ENCODE measurements around the gene STAM. TPM values are rescaled to one million over a fixed set of nuclear protein-coding genes. Genes with fewer than 3 reads are reported as not detected.
"Not testable (repeated sequence)": the region's sequence is repeated elsewhere in the genome, so short reads cannot be mapped to it uniquely, and the experiment has no call there.

Gene STAM
- total RNA-seq, 1 experiment from 2014 or later, result 17.0 TPM

DNA sequence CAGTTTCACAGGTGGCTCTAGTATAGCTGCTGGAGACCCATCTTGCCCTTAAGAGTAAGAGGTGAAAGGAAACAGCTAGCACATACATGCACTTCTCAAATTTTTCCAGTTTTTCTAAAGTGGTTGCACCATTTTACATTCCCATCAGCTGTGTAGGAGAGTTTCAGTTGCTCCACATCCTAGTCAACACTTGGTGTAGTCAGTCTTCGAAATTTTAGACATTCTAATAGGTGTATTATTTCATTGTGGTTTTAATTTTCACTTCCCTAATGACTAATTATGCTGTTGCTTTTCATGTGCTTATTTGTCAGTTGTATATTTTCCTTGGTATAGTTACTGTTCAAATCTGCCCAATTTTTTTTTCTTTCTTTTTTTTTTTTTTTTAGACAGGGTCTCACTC is 17.3 kb upstream of the STAM start:
- TF ChIP-seq, protein P1, sequence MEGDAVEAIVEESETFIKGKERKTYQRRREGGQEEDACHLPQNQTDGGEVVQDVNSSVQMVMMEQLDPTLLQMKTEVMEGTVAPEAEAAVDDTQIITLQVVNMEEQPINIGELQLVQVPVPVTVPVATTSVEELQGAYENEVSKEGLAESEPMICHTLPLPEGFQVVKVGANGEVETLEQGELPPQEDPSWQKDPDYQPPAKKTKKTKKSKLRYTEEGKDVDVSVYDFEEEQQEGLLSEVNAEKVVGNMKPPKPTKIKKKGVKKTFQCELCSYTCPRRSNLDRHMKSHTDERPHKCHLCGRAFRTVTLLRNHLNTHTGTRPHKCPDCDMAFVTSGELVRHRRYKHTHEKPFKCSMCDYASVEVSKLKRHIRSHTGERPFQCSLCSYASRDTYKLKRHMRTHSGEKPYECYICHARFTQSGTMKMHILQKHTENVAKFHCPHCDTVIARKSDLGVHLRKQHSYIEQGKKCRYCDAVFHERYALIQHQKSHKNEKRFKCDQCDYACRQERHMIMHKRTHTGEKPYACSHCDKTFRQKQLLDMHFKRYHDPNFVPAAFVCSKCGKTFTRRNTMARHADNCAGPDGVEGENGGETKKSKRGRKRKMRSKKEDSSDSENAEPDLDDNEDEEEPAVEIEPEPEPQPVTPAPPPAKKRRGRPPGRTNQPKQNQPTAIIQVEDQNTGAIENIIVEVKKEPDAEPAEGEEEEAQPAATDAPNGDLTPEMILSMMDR (IDR thresholded peaks at IDR 0.05; ENCODE audit: unreplicated experiment), result no peak
- Mint-ChIP-seq H3K27ac (ENCODE audit: unreplicated experiment) (no peak overlapping the region), H3K4me1 (ENCODE audit: low read depth, unreplicated experiment) (no peaks in the 10 kb centered on the region), H3K9me3 (ENCODE audit: low read depth, unreplicated experiment) (no peaks in the 10 kb centered on the region), H3K36me3 (ENCODE audit: insufficient read depth, unreplicated experiment) (no peaks in the 10 kb centered on the region), H3K4me3 (ENCODE audit: low read depth, unreplicated experiment) (no peak overlapping the region), H3K27me3 (ENCODE audit: unreplicated experiment) (no peaks in the 10 kb centered on the region)
- DNase-seq, result no peak
- no TSS peak for BruUV-seq (replicated peaks)
- intact Hi-C loops (cut with micrococcal nuclease; ENCODE audit: unreplicated experiment), result no loop called here
- CTCF ChIA-PET, result interaction anchor here (0.6 kb wide), 1 partner anchor 10 kb away, joined by 4 read pairs; no protein-coding TSS in a partner anchor

DNA sequence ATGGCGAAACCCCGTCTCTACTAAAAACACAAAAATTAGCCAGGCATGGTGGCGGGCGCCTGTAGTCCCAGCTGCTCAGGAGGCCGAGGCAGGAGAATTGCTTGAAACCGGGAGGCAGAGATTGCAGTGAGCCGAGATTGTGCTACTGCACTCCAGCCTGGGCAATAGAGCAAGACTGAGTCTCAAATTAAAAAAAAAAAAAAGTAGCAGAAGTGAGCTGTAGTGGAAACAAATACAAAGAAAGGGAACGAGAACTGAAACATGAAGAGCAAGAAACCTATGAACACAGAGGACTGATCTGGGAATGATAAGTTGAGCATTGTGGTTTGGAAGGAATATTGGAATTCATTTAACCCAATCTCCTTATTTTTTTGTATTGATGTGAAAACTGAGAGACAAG is 11.4 kb upstream of the STAM start:
- H3K36me3 Mint-ChIP-seq (ENCODE audit: insufficient read depth, unreplicated experiment); BruUV-seq (replicated peaks); intact Hi-C loops (cut with micrococcal nuclease; ENCODE audit: unreplicated experiment); H3K27ac Mint-ChIP-seq (ENCODE audit: unreplicated experiment); DNase-seq; H3K9me3 Mint-ChIP-seq (ENCODE audit: low read depth, unreplicated experiment); H3K4me1 Mint-ChIP-seq (ENCODE audit: low read depth, unreplicated experiment); H3K27me3 Mint-ChIP-seq (ENCODE audit: unreplicated experiment); H3K4me3 Mint-ChIP-seq (ENCODE audit: low read depth, unreplicated experiment): not testable (repeated sequence)
- CTCF ChIA-PET, result interaction anchor here (0.7 kb wide), 1 partner anchor 10 kb away, joined by 4 read pairs; no protein-coding TSS in a partner anchor

DNA sequence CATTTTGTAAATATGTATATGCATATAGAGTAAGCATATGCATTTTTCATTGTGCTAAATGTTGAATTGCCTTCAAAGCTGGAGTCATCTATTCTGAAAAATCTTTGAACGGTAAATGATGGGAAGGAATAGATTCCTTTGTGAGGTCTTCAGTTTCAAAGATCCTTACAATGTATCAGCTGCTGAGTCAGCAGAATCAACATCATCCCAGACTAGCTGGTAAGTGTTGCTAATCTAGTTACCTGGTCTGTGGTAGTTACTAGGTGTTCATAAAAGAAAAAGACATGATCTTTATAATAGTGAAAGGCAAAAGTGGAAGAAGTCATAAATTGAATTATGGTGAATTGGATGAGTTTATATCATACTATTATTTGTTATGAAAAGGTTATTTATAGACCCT is 10.6 kb upstream of the STAM start:
- no peaks in the 10 kb centered on the region for H3K36me3 Mint-ChIP-seq (ENCODE audit: insufficient read depth, unreplicated experiment)
- no peaks in the 10 kb centered on the region for H3K9me3 Mint-ChIP-seq (ENCODE audit: low read depth, unreplicated experiment)
- intact Hi-C loops (cut with micrococcal nuclease; ENCODE audit: unreplicated experiment), result no loop called here
- TF ChIP-seq, protein P1 (IDR thresholded peaks at IDR 0.05; ENCODE audit: unreplicated experiment), result no peak
- H3K27ac Mint-ChIP-seq (ENCODE audit: unreplicated experiment), result no peak overlapping the region
- no peaks in the 10 kb centered on the region for H3K27me3 Mint-ChIP-seq (ENCODE audit: unreplicated experiment)
- DNase-seq, result no peak
- no TSS peak for BruUV-seq (replicated peaks)
- no peaks in the 10 kb centered on the region for H3K4me1 Mint-ChIP-seq (ENCODE audit: low read depth, unreplicated experiment)
- CTCF ChIA-PET, result no interaction called here
- no peak overlapping the region for H3K4me3 Mint-ChIP-seq (ENCODE audit: low read depth, unreplicated experiment)

DNA sequence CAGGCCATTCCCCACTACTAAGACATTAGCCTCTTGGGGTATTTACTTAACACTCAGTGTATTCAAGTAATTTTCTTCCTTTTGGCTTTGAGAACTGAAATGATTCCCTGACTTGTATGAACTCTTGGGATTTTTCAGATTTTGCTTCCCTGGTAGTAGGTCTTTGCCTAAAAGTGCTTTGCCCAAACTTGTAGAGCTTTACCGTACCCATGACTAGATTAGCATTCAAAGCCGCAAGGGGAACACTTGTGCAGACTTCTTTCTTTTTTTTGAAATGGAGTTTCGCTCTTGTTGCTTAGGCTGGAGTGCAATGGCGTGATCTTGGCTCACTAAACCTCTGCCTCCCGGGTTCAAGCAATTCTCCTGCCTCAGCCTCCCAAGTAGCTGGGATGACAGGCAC is 6.1 kb upstream of the STAM start:
- H3K36me3 Mint-ChIP-seq (ENCODE audit: insufficient read depth, unreplicated experiment), result no peaks in the 10 kb centered on the region
- DNase-seq, result no peak

DNA sequence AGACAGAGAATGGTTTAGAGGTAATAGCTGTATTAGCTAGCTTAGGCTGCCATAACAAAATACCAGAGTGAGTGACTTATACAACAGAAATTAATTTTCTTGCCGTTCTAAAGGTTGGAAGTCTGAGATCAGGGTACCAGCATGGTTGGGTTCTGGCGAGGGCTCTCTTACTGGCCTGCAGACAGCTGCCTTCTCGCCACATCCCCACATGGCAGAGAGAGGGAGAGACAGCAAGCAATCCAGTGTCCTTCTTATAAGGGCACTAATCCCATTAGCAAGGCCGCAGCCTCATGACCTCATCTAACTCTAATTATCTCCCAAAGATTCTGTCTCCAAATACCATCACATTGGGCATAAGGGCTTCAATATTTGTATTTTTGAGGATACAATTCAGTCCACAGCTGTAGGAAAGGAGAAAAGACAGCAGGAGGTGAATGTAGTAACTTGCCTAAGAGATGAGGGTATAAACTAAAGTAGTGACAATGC is 3.6 kb upstream of the STAM start:
- Mint-ChIP-seq H3K27me3 (ENCODE audit: unreplicated experiment) (no peaks in the 10 kb centered on the region), H3K36me3 (ENCODE audit: insufficient read depth, unreplicated experiment) (peaks cover 20% of the 10 kb centered on the region), H3K4me3 (ENCODE audit: low read depth, unreplicated experiment) (no peak overlapping the region), H3K4me1 (ENCODE audit: low read depth, unreplicated experiment) (no peaks in the 10 kb centered on the region), H3K27ac (ENCODE audit: unreplicated experiment) (no peak overlapping the region), H3K9me3 (ENCODE audit: low read depth, unreplicated experiment) (no peaks in the 10 kb centered on the region)
- DNase-seq, result no peak
- TF ChIP-seq, protein P1 (IDR thresholded peaks at IDR 0.05; ENCODE audit: unreplicated experiment), result no peak
- CTCF ChIA-PET, result no interaction called here
- BruUV-seq (replicated peaks), result no TSS peak
- intact Hi-C loops (cut with micrococcal nuclease; ENCODE audit: unreplicated experiment), result no loop called here

More for the DNA sequence above, 6.1 kb upstream of the STAM start:
- Mint-ChIP-seq H3K27ac (ENCODE audit: unreplicated experiment) (no peak overlapping the region), H3K4me1 (ENCODE audit: low read depth, unreplicated experiment) (no peaks in the 10 kb centered on the region), H3K4me3 (ENCODE audit: low read depth, unreplicated experiment) (no peak overlapping the region), H3K9me3 (ENCODE audit: low read depth, unreplicated experiment) (no peaks in the 10 kb centered on the region), H3K27me3 (ENCODE audit: unreplicated experiment) (no peaks in the 10 kb centered on the region)
- BruUV-seq (replicated peaks), result no TSS peak
- TF ChIP-seq, protein P1 (IDR thresholded peaks at IDR 0.05; ENCODE audit: unreplicated experiment), result no peak
- CTCF ChIA-PET, result no interaction called here
- intact Hi-C loops (cut with micrococcal nuclease; ENCODE audit: unreplicated experiment), result no loop called here

Measured in Calu3 (cell line).